Cardiac ventricle fibroblast (primary cell): ENCODE data around the gene ZNF432. TPM values are rescaled to one million over a fixed set of nuclear protein-coding genes. Genes with fewer than 3 reads are reported as not detected.

Experiments
- total RNA-seq: library from RNA; depleted of rRNA; stranded (reverse); fragments of >200 nt; gene quantifications from 2 replicates; pipeline ENCODE4 v1.2.3, GENCODE V29; 2015

ZNF432 gene
- total RNA-seq = 2.8 and 7.2 TPM in 2 replicates

DNA sequence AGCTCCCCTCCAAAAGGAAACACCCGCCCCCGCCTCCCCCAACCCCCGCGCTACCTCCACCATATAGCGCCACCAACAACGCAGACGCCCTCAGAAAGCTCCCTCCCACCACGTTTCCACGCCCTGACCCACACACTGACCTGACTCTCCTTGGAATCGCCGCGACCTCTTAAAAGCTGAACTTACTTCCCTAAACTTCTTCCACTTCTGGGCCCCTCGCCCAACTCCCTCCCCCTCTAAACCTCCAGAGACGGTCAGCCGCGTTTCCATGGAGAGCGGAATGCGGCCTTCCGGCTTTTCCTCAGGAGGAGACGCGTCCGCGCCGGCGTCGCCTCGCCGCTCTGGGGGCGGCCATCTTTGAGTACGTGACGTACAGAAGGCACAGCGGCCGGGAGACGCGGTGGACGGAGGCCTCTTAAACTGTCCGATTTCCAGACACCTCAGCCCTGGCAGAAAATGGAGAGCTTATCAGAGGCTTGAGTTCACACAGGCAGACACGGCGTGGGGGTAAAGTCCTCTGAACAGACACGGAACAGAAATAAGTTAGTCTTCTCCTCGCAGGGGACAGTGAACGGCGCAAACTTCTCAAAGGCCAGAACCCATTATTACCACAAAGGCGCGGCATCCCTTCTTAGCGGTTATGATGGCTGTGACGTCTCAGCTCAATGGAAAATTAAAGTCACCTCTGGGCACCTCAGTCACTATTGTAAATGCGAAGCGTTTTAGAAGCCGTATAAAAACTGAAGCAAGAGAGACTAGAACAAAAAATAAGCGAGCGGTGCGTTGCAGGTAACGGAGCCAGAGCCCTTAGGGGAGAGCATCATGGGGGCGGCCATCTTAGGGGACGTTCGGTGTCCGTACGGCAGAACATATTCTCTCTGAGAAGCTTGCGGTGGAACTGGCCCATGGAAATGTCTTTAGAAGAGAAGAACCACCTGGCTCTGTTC lies at the start of gene ZNF432:
ZNF432 (minus strand) TSS at position 284 of the 947 bp plus-strand sequence. CDS start 1,970 bp downstream, outside the sequence.

DNA sequence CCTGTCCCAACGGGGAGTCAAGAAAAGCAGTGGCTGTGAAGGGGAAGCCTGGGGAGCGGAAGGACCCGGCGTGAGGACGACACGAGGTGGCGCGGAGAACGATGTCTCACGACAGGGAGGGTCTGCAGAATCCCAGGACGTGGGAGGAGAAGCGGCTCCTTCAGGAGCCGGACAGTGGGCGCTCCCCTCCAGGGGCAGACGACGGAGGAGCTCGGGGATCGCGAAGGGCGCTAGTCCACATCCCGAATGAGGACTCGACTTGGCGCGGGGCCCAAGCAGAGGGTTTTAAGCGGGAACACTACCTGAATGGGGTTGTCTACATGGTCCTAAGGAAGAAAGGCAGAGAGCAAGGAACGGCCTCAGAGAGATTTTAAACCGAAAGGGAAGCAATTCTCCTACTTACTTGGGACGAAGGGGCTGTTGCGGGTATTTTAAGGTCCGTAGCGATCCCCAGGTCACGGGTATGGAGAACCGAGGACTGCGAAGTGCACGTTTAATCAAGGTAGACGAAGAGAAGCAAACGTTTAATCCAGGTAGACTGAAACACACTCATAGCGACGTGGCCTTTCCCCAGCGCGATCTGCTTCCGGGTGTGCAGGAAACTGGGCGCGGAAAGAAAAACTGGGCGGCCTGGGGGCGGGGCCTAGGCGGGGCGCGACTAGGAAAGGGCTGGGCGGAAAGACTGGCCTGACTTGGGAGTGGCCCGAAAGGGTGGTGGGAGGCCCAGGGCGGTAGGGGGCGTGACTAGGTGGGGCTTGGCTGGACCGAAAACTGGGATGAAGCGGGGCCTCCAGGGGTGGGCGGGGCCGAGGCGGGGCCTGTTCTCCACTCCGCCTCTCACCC lies 46.8 kb upstream of the ZNF432 start, which contains the start of gene ZNF841:
ZNF841 (minus strand) TSS at position 594 of the 843 bp plus-strand sequence. CDS start 10,964 bp downstream, outside the sequence.

DNA sequence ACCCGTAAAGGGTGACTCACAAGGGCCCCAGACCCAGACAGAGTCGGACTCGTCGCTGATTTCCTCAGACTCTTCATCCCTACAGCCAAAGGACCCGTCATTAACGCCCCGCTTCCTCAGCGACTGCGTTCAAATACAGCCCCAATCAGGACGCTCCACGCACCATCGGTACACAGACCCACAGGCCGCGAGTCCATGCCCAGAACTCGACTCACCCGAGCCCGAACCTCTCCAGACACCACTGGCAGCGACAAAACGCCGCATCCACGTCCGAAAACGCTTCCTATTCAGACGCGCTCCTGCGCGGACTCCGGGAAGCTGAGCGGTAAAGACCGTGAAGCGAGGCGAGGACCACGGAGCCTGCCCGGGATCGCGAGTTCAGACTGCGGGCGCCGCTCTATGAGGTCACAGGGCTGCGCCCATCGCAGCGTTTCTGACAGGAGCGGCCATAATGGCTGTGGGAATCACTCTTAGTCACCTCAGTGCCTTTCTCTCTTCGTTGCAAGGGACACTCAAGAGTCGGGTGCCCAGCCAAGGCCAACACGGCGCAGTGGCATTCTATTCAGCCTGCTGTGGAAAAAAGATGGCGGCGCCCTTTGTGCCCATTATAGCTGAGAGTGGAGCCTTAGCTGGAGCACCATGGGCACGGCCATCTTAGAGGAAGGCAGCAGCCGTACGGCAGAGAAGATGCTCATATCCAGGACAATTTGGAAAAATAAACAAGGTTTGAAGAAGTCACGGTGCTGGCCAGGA lies 20.4 kb downstream of the ZNF432 start, which contains the start of gene ZNF614:
ZNF614 (minus strand) TSS at position 353 of the 753 bp plus-strand sequence. CDS start 2,634 bp downstream, outside the sequence.

DNA sequence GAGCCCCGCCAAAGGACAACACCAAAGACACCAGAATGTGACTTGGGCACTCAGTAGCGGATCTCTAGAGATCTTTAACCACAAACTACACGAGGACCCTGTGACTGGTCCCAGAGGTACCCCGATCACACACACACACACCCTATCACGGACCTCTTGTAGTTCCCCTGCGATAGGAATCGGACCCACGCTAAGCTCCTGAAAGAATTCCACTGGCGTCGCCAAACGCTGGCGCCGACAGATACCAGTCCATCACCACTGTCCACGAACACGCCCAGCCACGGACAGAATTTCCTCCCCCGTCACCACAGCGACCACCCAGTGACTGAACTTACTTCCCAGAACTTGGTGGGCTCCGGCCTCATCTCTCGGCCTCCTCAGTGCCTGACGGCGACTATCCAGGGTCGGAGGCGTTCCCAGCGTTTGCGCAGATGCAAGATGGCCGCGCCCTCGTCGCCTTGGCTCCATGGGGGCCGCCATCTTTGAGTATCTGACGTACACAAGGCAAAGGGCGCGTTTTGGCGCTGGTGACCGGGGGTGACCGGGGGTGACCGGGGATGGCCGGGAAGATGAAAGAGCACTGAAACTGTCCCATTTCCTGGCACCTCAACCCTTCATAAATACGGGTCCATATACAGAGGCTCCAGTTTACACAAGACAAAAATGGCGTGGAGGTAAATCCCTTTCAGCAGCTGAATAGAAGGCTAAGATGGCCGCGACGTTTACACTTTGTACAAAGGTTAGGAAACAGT lies 40.7 kb downstream of the ZNF432 start, which contains the start of gene ZNF615:
ZNF615 (minus strand) TSS at position 406 of the 752 bp plus-strand sequence. CDS start 4,500 bp downstream, outside the sequence.

DNA sequence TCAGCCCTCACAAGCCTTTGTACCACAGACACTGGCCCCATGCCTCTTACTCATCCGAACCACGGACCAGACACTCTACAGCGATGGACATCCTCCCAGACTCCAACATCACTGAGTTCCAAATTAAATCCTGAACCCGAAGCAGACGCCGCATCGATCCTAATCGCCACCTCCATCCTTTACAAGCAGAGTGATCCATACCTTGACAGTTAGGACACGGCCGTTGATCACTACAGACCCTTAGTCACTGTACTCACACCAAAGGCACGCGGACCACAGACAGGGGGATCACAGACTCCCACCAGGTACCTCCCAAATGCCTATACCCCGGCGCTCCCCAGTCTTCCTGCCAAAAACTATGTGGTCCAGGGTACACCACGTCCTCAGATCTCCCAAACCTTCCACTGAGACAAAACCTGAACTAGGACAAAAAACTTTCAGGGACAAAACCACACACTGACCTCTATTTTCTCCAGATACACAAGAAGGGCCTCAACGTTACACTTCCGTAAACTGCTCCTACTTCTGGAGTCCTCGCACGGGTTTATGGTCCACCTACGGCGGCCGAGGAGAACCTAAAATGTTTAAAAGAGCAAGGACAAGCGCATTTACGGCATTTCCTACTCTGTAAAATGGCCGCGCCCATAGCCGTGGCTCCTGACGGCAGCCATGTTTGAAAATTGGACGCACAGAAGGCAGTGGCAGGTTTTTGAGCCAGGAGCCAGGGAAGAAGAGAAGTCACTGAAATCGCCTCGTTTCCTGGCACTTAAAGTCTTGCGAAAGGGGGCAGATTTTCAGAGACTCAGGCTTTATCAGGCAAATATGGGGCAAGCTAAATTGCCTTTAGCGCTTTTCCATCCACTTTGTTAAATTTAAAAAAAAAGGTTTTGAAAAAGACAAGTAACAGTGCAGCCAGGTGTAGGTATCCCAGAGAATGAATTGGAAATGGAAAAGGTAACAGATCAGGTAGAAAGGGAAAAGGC lies 62.0 kb downstream of the ZNF432 start, which contains the start of gene ZNF350:
ZNF350 (minus strand) TSS at position 532 of the 983 bp plus-strand sequence. CDS start 12,480 bp downstream, outside the sequence.

Other genes starting within 250 kb of the ZNF432 start
- 9.6 and 25.3 TPM in 2 replicates for gene ZNF577, start 160.9 kb downstream of the ZNF432 start, total RNA-seq
- gene ZNF649, start 143.8 kb downstream of the ZNF432 start, total RNA-seq = 3.0 and 6.8 TPM in 2 replicates
- gene ZNF613, start 121.4 kb downstream of the ZNF432 start, total RNA-seq = 1.7 and 2.9 TPM in 2 replicates
- gene ZNF350, start 62.0 kb downstream of the ZNF432 start, total RNA-seq = 7.3 and 8.5 TPM in 2 replicates
- gene ZNF615, start 40.6 kb downstream of the ZNF432 start, total RNA-seq = 9.0 and 10.4 TPM in 2 replicates
- 7.2 and 8.1 TPM in 2 replicates for gene ZNF614, start 20.5 kb downstream of the ZNF432 start, total RNA-seq
- 10.5 and 18.7 TPM in 2 replicates for gene ZNF841, start 46.9 kb upstream of the ZNF432 start, total RNA-seq
- gene ZNF616, start 91.1 kb upstream of the ZNF432 start, total RNA-seq = 7.1 and 11.5 TPM in 2 replicates
- 10.4 and 12.8 TPM in 2 replicates for gene ZNF836, start 122.8 kb upstream of the ZNF432 start, total RNA-seq
- gene PPP2R1A, start 141.2 kb upstream of the ZNF432 start, total RNA-seq = 223 and 229 TPM in 2 replicates
- gene ZNF766, start 220.7 kb upstream of the ZNF432 start, total RNA-seq = 7.7 and 12.7 TPM in 2 replicates
- 11.5 and 12.6 TPM in 2 replicates for gene ZNF480, start 248.3 kb upstream of the ZNF432 start, total RNA-seq